GM18951 (cell line): ENCODE measurements around the gene TMOD3.
"Not testable (repeated sequence)": the region's sequence is repeated elsewhere in the genome, so short reads cannot be mapped to it uniquely, and the experiment has no call there.

ENCODE experiments used
- POLR2A ChIP-seq: IDR thresholded peaks from 4 replicates; pipeline ENCODE4 v1.6.1; 2011; ENCODE audit warnings: mild to moderate bottlenecking; ENCODE audit not compliant: insufficient read length, insufficient read depth; ENCODE audit errors: extremely low read depth
- in situ Hi-C: fragments of 300-500 bp; cut with MboI; formaldehyde crosslinking; loops from one replicate; pipeline ENCODE4 v1.12.0; 2022; ENCODE audit warnings: low sequenced_read_pairs, mixed read lengths, inconsistent platforms; ENCODE audit not compliant: unreplicated experiment

The TMOD3 gene

GRCh38 chr15:51884517-51885236, 55.2 kb downstream of the TMOD3 start:
- in situ Hi-C loops = no loop called here
- TF ChIP-seq POLR2A = no peak

- in situ Hi-C loops = not testable (repeated sequence)
Measured at GRCh38 chr15:51885758-51886157, 56.3 kb downstream of the TMOD3 start.

- in situ Hi-C loops = no loop called here
- TF ChIP-seq POLR2A = no peak
Measured at GRCh38 chr15:51887887-51888592, 58.6 kb downstream of the TMOD3 start.

- in situ Hi-C loops = no loop called here
- TF ChIP-seq POLR2A = no peak
Measured at GRCh38 chr15:51888593-51889195, 59.2 kb downstream of the TMOD3 start.

GRCh38 chr15:51889486-51889885, 60.0 kb downstream of the TMOD3 start:
- in situ Hi-C loops = no loop called here
- no peak for TF ChIP-seq POLR2A

- in situ Hi-C loops = no loop called here
- TF ChIP-seq POLR2A = no peak
Measured at GRCh38 chr15:51904421-51904820, 75.0 kb downstream of the TMOD3 start.

GRCh38 chr15:51904931-51905330, 75.5 kb downstream of the TMOD3 start:
- TF ChIP-seq POLR2A = no peak
- in situ Hi-C loops = no loop called here

GRCh38 chr15:51907136-51907862, 77.8 kb downstream of the TMOD3 start:
- no peak for TF ChIP-seq POLR2A

GRCh38 chr15:51908316-51908715, 78.9 kb downstream of the TMOD3 start:
- in situ Hi-C loops = no loop called here
- no peak for TF ChIP-seq POLR2A

More at GRCh38 chr15:51907136-51907862, 77.8 kb downstream of the TMOD3 start:
- in situ Hi-C loops = no loop called here

GRCh38 chr15:51909584-51909983, 80.1 kb downstream of the TMOD3 start:
- no peak for TF ChIP-seq POLR2A
- in situ Hi-C loops = no loop called here

GRCh38 chr15:51912528-51912927, 83.1 kb downstream of the TMOD3 start:
- in situ Hi-C loops = no loop called here
- TF ChIP-seq POLR2A = no peak

- no peak for TF ChIP-seq POLR2A
- in situ Hi-C loops = no loop called here
Measured at GRCh38 chr15:51917493-51917892, 88.0 kb downstream of the TMOD3 start.
